NB4 (cell line): ENCODE measurements around the gene FANCI.

Source experiments
- CTCF ChIP-seq: IDR thresholded peaks from one replicate; pipeline ENCODE4 v1.5.1; 2012; ENCODE audit warnings: low read depth, low read length
- POLR2A ChIP-seq: IDR thresholded peaks from 2 replicates; pipeline ENCODE4 v1.6.1; 2011; ENCODE audit warnings: mild to moderate bottlenecking; ENCODE audit not compliant: insufficient read length; ENCODE audit errors: extremely low read depth

- TF ChIP-seq CTCF = no peak
- no peak for TF ChIP-seq POLR2A
Measured at GRCh38 chr15:89208256-89208655, 35.5 kb upstream of the FANCI start.
